ENCODE measurements around the gene EXOC4. TPM values are rescaled to one million over a fixed set of nuclear protein-coding genes. Genes with fewer than 3 reads are reported as not detected.

EXOC4 gene
- total and polyA plus RNA-seq, 2 of the 8 experiments (the other 6 are each of a cell fraction or from before 2014, with no cell fraction given) = 27.0 to 67.3 TPM

GRCh38 chr7:134104166-134104565, 851.3 kb downstream of the EXOC4 start:
- Histone ChIP-seq H4K91ac (replicated peaks; ENCODE audit: insufficient read length, low read length) (no peak overlapping the region), H3K79me1 (ENCODE audit: low read depth, low read length) (no peaks in the 10 kb centered on the region), H3K27me3 (replicated peaks in 1 of 4; ENCODE audit: control insufficient read depth in 3 of 4, extremely low read depth in 1 of 4, insufficient read depth in 3 of 4, low read length in 3 of 4) (no peaks in the 10 kb centered on the region), H2BK12ac (ENCODE audit: low read depth, low read length) (no peak overlapping the region), H3K4ac (replicated peaks; ENCODE audit: insufficient read length, low read depth, low read length) (no peak overlapping the region), H4K20me1 (replicated peaks in 1 of 2; ENCODE audit: control insufficient read depth in 1 of 2, insufficient read depth in 2 of 2, low read length in 2 of 2) (no peaks in the 10 kb centered on the region), H3K14ac (ENCODE audit: insufficient read length) (no peak overlapping the region), H3K9ac (replicated peaks in 1 of 4; ENCODE audit: extremely low read depth in 1 of 4, low read depth in 3 of 4, low read length in 3 of 4) (no peak overlapping the region), H2BK15ac (ENCODE audit: low read length) (no peak overlapping the region), H2BK5ac (ENCODE audit: low read depth, low read length) (no peak overlapping the region), H3K23ac (ENCODE audit: insufficient read length) (no peak overlapping the region), H3K4me2 (ENCODE audit: insufficient read depth in 1 of 2, low read depth in 2 of 2, low read length in 2 of 2) (no peak overlapping the region), H3K4me3 (ENCODE audit: extremely low read depth in 1 of 4, insufficient read depth in 2 of 4, low read depth in 3 of 4, low read length in 4 of 4) (no peak overlapping the region), H2AFZ (ENCODE audit: low read length) (no peak overlapping the region), H2BK120ac (replicated peaks; ENCODE audit: low read depth, low read length) (no peak overlapping the region), H3K9me3 (ENCODE audit: insufficient read depth in 2 of 2, low read depth in 1 of 2, low read length in 1 of 2) (no peaks in the 10 kb centered on the region; a peak in 1 of 4 replicates), H2AK5ac (ENCODE audit: low read depth, low read length) (no peak overlapping the region), H3K4me1 (replicated peaks in 1 of 4; ENCODE audit: control insufficient read depth in 3 of 4, insufficient read depth in 4 of 4, low read length in 3 of 4) (no peaks in the 10 kb centered on the region), H3K27ac (ENCODE audit: low read depth, low read length) (no peak overlapping the region), H3K36me3 (ENCODE audit: control insufficient read depth in 2 of 4, insufficient read depth in 4 of 4, low read length in 3 of 4) (no peaks in the 10 kb centered on the region), H4K5ac (ENCODE audit: insufficient read length, low read depth, low read length) (no peak overlapping the region), H4K8ac (ENCODE audit: extremely low read depth, insufficient read depth, low read length) (no peak overlapping the region), H3K23me2 (ENCODE audit: low read depth, low read length) (no peaks in the 10 kb centered on the region), H3K56ac (replicated peaks; ENCODE audit: insufficient read length, low read depth, low read length) (no peak overlapping the region), H3K79me2 (ENCODE audit: control insufficient read depth in 1 of 2, insufficient read depth in 2 of 2, low read length in 2 of 2) (no peaks in the 10 kb centered on the region), H2BK20ac (ENCODE audit: low read length) (no peak overlapping the region), H3K18ac (ENCODE audit: extremely low read depth, low read length) (no peak overlapping the region)
- CTCF ChIA-PET (ENCODE audit: partially characterized antibody) = no interaction called here
- DNase-seq (ENCODE audit: low read depth in 1 of 2, low spot score in 2 of 2) (no peak), FAIRE-seq (no peak)
- no peak for TF ChIP-seq TAF7 (optimal IDR thresholded peaks at IDR 0.05; ENCODE audit: borderline replicate concordance, low read depth, low read length)
- no peak for TF ChIP-seq TBP (IDR thresholded peaks at IDR 0.05; ENCODE audit: low read depth, low read length)
- TF ChIP-seq HDAC6 (IDR thresholded peaks at IDR 0.05; ENCODE audit: low read depth, low read length) = no peak
- no peak for TF ChIP-seq SIX5 (IDR thresholded peaks at IDR 0.05; ENCODE audit: low read depth, low read length)
- TF ChIP-seq EZH2 (IDR thresholded peaks at IDR 0.05; ENCODE audit: low read depth, low read length, severe bottlenecking) = no peak
- TF ChIP-seq SAP30 (IDR thresholded peaks at IDR 0.05; ENCODE audit: insufficient read depth, insufficient replicate concordance, low read length) = no peak
- TF ChIP-seq TCF12 (IDR thresholded peaks at IDR 0.05; ENCODE audit: low read depth, low read length) = no peak
- TF ChIP-seq CHD2 (IDR thresholded peaks at IDR 0.05; ENCODE audit: low read length) = no peak
- TF ChIP-seq JUN (IDR thresholded peaks at IDR 0.05; ENCODE audit: low read depth, low read length) = no peak
- TF ChIP-seq GABPA (IDR thresholded peaks at IDR 0.05; ENCODE audit: borderline replicate concordance, insufficient read depth, low read length) = no peak
- POLR2A ChIA-PET (ENCODE audit: partially characterized antibody) = no interaction called here
- WGBS, 2 experiments (ENCODE audit: extremely low coverage in 1 of 2, insufficient coverage in 1 of 2, insufficient read length in 1 of 2, insufficient replicate concordance in 2 of 2, low coverage in 1 of 2, low lambda C conversion rate in 2 of 2, missing lambda C conversion rate in 1 of 2) = 100% methylated on average over 4 of the region's 4 CpGs; no CpG with 5 or more reads in 1 of the 2 experiments
